Left ventricle myocardium inferior (tissue), 1 donor: ENCODE measurements around the gene PAF1. TPM values are rescaled to one million over a fixed set of nuclear protein-coding genes. Genes with fewer than 3 reads are reported as not detected.
"Not testable (repeated sequence)": the region's sequence is repeated elsewhere in the genome, so short reads cannot be mapped to it uniquely, and the experiment has no call there.

Source experiments
- DNase-seq: peaks from one replicate; pipeline ENCODE4 v3.0.0-alpha.2; 2020
- H3K27ac ChIP-seq: fragments of 200-600 bp; replicated peaks from 2 replicates; pipeline ENCODE4 v1.8.0; 2021
- H3K27me3 ChIP-seq: fragments of 200-600 bp; 2 replicates; pipeline ENCODE4 v1.8.0; 2021; ENCODE audit warnings: low read depth
- H3K36me3 ChIP-seq: fragments of 200-600 bp; 2 replicates; pipeline ENCODE4 v1.8.0; 2021
- H3K4me1 ChIP-seq: fragments of 200-600 bp; 2 replicates; pipeline ENCODE4 v1.8.0; 2021
- H3K4me3 ChIP-seq: fragments of 200-600 bp; 2 replicates; pipeline ENCODE4 v1.8.0; 2021; ENCODE audit warnings: mild to moderate bottlenecking, moderate library complexity
- H3K9me3 ChIP-seq: fragments of 200-600 bp; replicated peaks from 2 replicates; pipeline ENCODE4 v1.8.0; 2021
- intact Hi-C: fragments of 100-400 bp; cut with micrococcal nuclease; formaldehyde crosslinking; loops from one replicate; pipeline ENCODE4 v1.11.0; 2022
- total RNA-seq: library from RNA; stranded (reverse); fragmentation: NEBNext Ultra II Directional; extraction: Animal tissue kit (Norgen Biotek cat#: 25700); gene quantifications from one replicate; pipeline ENCODE4 v1.2.1, GENCODE V29; 2021
- TF ChIP-seq, protein P1 (sequence below): fragments of 200-600 bp; IDR thresholded peaks from 2 replicates; pipeline ENCODE4 v1.8.0; 2021; ENCODE audit warnings: antibody characterized with exemption, mild to moderate bottlenecking, borderline replicate concordance
- donor health status: DM: no; HTN: yes; CAD: no; lungs with severe emphysema.

The PAF1 gene
- total RNA-seq, 1 donor from 2014 or later, result 33.2 TPM

DNA sequence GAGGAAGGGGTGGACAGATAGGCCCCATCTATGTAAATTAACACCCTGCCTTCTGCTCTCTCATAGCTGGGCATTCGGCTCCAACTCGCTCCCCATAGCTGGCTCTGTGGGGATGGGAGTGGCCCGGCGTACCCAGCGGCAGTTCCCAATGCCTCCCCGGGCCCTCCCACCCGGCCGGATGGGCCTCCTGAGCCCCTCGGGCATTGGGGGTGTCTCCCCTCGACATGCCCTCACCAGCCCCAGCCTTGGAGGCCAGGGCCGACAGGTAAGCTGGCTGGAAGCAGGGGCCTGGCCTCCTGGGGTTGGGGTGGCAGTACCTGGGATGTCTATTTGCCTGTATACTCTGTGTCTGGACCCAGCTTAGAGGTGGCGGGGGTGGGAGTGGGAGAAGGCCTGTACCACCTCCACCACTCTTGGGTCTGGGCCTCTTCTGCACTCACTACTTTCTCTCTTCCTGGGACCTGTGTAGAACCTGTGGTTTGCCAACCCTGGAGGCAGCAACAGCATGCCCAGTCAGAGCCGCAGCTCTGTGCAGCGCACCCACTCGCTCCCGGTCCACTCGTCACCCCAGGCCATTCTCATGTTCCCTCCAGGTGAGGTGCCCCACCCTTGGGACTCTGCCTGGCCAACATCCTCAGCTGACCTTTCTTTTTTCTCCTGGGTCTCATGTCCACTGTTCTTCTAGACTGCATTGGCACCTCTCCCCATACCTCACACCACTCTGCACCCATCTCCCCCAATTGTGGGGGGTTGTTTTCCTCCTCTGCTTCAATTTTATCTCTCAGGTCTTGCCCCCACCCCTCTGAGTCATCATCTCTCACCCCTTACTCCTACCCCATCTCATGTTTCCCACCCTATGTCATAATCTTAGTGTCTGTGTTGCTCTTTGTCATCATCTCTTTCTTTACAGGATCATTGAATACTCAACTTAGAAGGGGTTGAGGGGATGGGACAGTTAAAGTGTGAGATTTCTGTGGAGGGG, 10.1 kb downstream of the PAF1 start:
- Histone ChIP-seq H3K4me1 (no peaks in the 10 kb centered on the region), H3K27ac (no peak overlapping the region), H3K27me3 (no peaks in the 10 kb centered on the region), H3K36me3 (peaks cover 98% of the 10 kb centered on the region), H3K4me3 (no peak overlapping the region), H3K9me3 (no peaks in the 10 kb centered on the region)
- intact Hi-C loops, result no loop called here
- TF ChIP-seq, protein P1, sequence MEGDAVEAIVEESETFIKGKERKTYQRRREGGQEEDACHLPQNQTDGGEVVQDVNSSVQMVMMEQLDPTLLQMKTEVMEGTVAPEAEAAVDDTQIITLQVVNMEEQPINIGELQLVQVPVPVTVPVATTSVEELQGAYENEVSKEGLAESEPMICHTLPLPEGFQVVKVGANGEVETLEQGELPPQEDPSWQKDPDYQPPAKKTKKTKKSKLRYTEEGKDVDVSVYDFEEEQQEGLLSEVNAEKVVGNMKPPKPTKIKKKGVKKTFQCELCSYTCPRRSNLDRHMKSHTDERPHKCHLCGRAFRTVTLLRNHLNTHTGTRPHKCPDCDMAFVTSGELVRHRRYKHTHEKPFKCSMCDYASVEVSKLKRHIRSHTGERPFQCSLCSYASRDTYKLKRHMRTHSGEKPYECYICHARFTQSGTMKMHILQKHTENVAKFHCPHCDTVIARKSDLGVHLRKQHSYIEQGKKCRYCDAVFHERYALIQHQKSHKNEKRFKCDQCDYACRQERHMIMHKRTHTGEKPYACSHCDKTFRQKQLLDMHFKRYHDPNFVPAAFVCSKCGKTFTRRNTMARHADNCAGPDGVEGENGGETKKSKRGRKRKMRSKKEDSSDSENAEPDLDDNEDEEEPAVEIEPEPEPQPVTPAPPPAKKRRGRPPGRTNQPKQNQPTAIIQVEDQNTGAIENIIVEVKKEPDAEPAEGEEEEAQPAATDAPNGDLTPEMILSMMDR, result no peak
- DNase-seq, result no peak

DNA sequence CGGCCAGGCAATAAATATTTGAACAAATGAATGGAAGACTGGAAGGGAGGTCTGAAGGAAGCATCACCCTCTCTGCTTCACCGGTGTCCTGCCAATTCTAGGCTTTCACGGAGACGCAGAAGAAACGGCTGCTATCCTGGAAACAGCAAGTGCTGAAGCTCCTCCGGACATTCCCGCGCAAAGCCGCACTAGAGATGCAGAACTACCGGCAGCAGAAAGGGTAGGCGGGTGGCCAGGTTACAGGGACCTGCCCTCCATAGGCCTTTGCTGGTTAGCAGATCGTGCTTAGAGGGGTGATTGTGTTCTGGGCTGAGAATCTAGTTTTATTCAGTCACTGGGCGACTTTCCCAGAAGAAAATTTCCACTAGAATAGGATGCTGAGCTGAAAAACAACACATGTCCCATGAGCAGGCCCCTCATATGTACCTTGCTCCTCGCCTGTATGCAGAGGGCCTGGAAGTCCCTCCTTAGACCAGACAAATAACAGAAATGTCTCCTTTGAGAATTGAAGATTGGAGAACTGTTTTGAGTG, 11.0 kb downstream of the PAF1 start:
- Histone ChIP-seq H3K4me1 (no peaks in the 10 kb centered on the region), H3K27me3 (no peaks in the 10 kb centered on the region), H3K27ac (no peak overlapping the region), H3K9me3 (no peaks in the 10 kb centered on the region), H3K4me3 (no peak overlapping the region), H3K36me3 (peaks cover 98% of the 10 kb centered on the region)
- no peak for DNase-seq
- intact Hi-C loops, result no loop called here
- TF ChIP-seq, protein P1, result no peak

DNA sequence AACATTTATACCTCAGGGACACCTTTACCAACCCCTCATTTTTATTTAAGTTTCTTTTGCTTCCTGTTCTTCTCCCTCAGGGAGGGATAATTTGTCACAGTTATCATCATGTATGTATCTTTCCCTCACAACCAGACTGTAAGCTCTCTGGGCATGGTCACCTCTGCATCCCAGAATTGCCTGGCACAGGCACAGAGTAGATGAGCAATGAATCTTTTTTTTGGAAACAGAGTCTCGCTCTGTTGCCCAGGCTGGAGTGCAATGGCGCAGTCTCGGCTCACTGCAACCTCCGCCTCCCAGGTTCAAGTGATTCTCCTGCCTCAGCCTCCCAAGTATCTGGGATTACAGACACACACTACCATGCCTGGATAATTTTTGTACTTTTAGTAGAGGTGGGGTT, 11.5 kb downstream of the PAF1 start:
- H3K27ac ChIP-seq, H3K27me3 ChIP-seq, DNase-seq, H3K4me1 ChIP-seq, H3K4me3 ChIP-seq, H3K9me3 ChIP-seq, intact Hi-C loops: not testable (repeated sequence)
- H3K36me3 ChIP-seq, result peaks cover 98% of the 10 kb centered on the region

- Histone ChIP-seq H3K4me1 (peaks cover 12% of the 10 kb centered on the region), H3K9me3 (no peaks in the 10 kb centered on the region)
- intact Hi-C loops, result no loop called here
These were observed 13.2 kb downstream of the PAF1 start for GRCh38 chr19:39377373-39378362.

DNA sequence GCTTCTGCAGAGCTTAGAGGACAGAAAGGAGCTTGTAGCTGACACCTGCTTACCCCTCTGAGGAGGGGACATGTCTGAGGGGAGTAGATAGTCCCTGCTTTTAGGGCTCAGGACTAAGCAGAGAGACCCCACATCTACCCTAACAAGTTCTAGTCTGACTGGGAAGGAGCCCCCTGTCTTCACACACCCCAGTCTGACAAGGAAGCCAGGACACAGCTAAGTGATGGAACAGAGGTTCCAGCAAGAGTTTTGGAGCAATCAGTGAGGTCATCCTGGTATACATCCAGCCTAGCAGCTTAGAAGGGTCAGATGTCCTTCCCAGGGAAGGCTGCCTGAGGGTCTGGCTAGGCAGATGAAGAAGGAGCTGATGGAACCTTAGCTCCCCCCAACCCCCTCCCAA, 15.0 kb downstream of the PAF1 start:
- TF ChIP-seq, protein P1, result no peak
- H3K4me3 ChIP-seq, result no peak overlapping the region
- H3K36me3 ChIP-seq, result peaks cover 75% of the 10 kb centered on the region

More at GRCh38 chr19:39377373-39378362, 13.2 kb downstream of the PAF1 start:
- DNase-seq, result no peak
- TF ChIP-seq, protein P1, result no peak
- H3K27ac ChIP-seq, result no peak overlapping the region
- H3K27me3 ChIP-seq, result no peaks in the 10 kb centered on the region
- no peak overlapping the region for H3K4me3 ChIP-seq
- H3K36me3 ChIP-seq, result peaks cover 85% of the 10 kb centered on the region

More for the DNA sequence above, 15.0 kb downstream of the PAF1 start:
- Histone ChIP-seq H3K4me1 (peaks cover 24% of the 10 kb centered on the region), H3K9me3 (no peaks in the 10 kb centered on the region), H3K27me3 (no peaks in the 10 kb centered on the region), H3K27ac (no peak overlapping the region)
- intact Hi-C loops, result no loop called here
- DNase-seq, result no peak
